COLO668 (cell line): Measurements from ENCODE around the gene CCDC81.

Experiments
- DNase-seq: peaks from one replicate; lab custom pipeline; 2025; ENCODE audit not compliant: unreplicated experiment; lab: John Stamatoyannopoulos, UW

Gene CCDC81

GRCh38 chr11:86438685-86439084 is 64.0 kb downstream of the CCDC81 start:
- DNase-seq = no peak

GRCh38 chr11:86440305-86440716 is 65.6 kb downstream of the CCDC81 start:
- DNase-seq = no peak

GRCh38 chr11:86440843-86441242 is 66.2 kb downstream of the CCDC81 start:
- DNase-seq = no peak

- DNase-seq = no peak
Observed at GRCh38 chr11:86442420-86442819, 67.7 kb downstream of the CCDC81 start.

- no peak for DNase-seq
Observed at GRCh38 chr11:86442827-86443226, 68.1 kb downstream of the CCDC81 start.

GRCh38 chr11:86443415-86443814 is 68.7 kb downstream of the CCDC81 start:
- DNase-seq = no peak

- DNase-seq = no peak
Observed at GRCh38 chr11:86444981-86445380, 70.3 kb downstream of the CCDC81 start.

- DNase-seq = no peak
Observed at GRCh38 chr11:86446163-86446923, 71.7 kb downstream of the CCDC81 start.

- DNase-seq = no peak
Observed at GRCh38 chr11:86446924-86447285, 72.2 kb downstream of the CCDC81 start.

GRCh38 chr11:86447763-86448480 is 73.2 kb downstream of the CCDC81 start:
- no peak for DNase-seq

- DNase-seq = no peak
Observed at GRCh38 chr11:86449993-86450629, 75.4 kb downstream of the CCDC81 start.

GRCh38 chr11:86453290-86454030 is 78.8 kb downstream of the CCDC81 start:
- DNase-seq = no peak

- DNase-seq = peak; percentile 80
Observed at GRCh38 chr11:86456075-86456939, 81.6 kb downstream of the CCDC81 start.

- DNase-seq = no peak
Observed at GRCh38 chr11:86458294-86459001, 83.8 kb downstream of the CCDC81 start.

- no peak for DNase-seq
Observed at GRCh38 chr11:86459002-86459385, 84.3 kb downstream of the CCDC81 start.

GRCh38 chr11:86459682-86460460 is 85.2 kb downstream of the CCDC81 start:
- peak; percentile 27 for DNase-seq

- DNase-seq = no peak
Observed at GRCh38 chr11:86460461-86461385, 86.0 kb downstream of the CCDC81 start.

- no peak for DNase-seq
Observed at GRCh38 chr11:86461892-86462291, 87.2 kb downstream of the CCDC81 start.
